ENCODE data around the gene SVOP. TPM values are rescaled to one million over a fixed set of nuclear protein-coding genes. Genes with fewer than 3 reads are reported as not detected.

Gene SVOP
- total and polyA plus RNA-seq, 2 of the 8 experiments (the other 6 are each of a cell fraction or from before 2014, with no cell fraction given), result 0.06 TPM; not detected in 1

GRCh38 chr12:108876550-108876949, 144.3 kb downstream of the SVOP start:
- no peak overlapping the region for H3K4me3 ChIP-seq (ENCODE audit: extremely low read depth in 1 of 4, insufficient read depth in 2 of 4, low read depth in 3 of 4, low read length in 4 of 4)
- H3K9ac ChIP-seq (replicated peaks in 1 of 4; ENCODE audit: extremely low read depth in 1 of 4, low read depth in 3 of 4, low read length in 3 of 4), result no peak overlapping the region
- no peak overlapping the region for H3K18ac ChIP-seq (ENCODE audit: extremely low read depth, low read length)
- H3K14ac ChIP-seq (ENCODE audit: insufficient read length), result no peak overlapping the region
- no peak for FAIRE-seq
- H3K23me2 ChIP-seq (ENCODE audit: low read depth, low read length), result no peaks in the 10 kb centered on the region; the same call in 1 of the 2 replicates
- no peak overlapping the region for H4K8ac ChIP-seq (ENCODE audit: extremely low read depth, insufficient read depth, low read length)
- H2BK15ac ChIP-seq (ENCODE audit: low read length), result no peak overlapping the region
- H2BK12ac ChIP-seq (ENCODE audit: low read depth, low read length), result no peak overlapping the region
- H2AFZ ChIP-seq (ENCODE audit: low read length), result no peak overlapping the region
- no peaks in the 10 kb centered on the region for H3K9me3 ChIP-seq (ENCODE audit: insufficient read depth in 2 of 2, low read depth in 1 of 2, low read length in 1 of 2)
- no peak for TF ChIP-seq CTBP2 (IDR thresholded peaks at IDR 0.05; ENCODE audit: borderline replicate concordance, insufficient read depth, insufficient read length, low read length)
- no peak for TF ChIP-seq RNF2 (IDR thresholded peaks at IDR 0.05; ENCODE audit: borderline replicate concordance, low read depth, low read length, missing control alignments, poor library complexity, severe bottlenecking)
- no peak overlapping the region for H4K91ac ChIP-seq (replicated peaks; ENCODE audit: insufficient read length, low read length)
- no peaks in the 10 kb centered on the region for H3K36me3 ChIP-seq (ENCODE audit: control insufficient read depth in 2 of 4, insufficient read depth in 4 of 4, low read length in 3 of 4)
- no peaks in the 10 kb centered on the region for H4K20me1 ChIP-seq (replicated peaks in 1 of 2; ENCODE audit: control insufficient read depth in 1 of 2, insufficient read depth in 2 of 2, low read length in 2 of 2)
- H4K5ac ChIP-seq (ENCODE audit: insufficient read length, low read depth, low read length), result no peak overlapping the region
- H3K27me3 ChIP-seq (replicated peaks in 1 of 4; ENCODE audit: control insufficient read depth in 3 of 4, extremely low read depth in 1 of 4, insufficient read depth in 3 of 4, low read length in 3 of 4), result no peaks in the 10 kb centered on the region
- no peak overlapping the region for H3K56ac ChIP-seq (replicated peaks; ENCODE audit: insufficient read length, low read depth, low read length)
- no peak overlapping the region for H3K27ac ChIP-seq (ENCODE audit: low read depth, low read length)
- POLR2A ChIA-PET (ENCODE audit: partially characterized antibody), result no interaction called here
- no peaks in the 10 kb centered on the region for H3K79me1 ChIP-seq (ENCODE audit: low read depth, low read length)
- no peak overlapping the region for H2BK5ac ChIP-seq (ENCODE audit: low read depth, low read length)
- H3K4me2 ChIP-seq (ENCODE audit: insufficient read depth in 1 of 2, low read depth in 2 of 2, low read length in 2 of 2), result no peak overlapping the region
- no peak overlapping the region for H2BK20ac ChIP-seq (ENCODE audit: low read length)
- H2BK120ac ChIP-seq (replicated peaks; ENCODE audit: low read depth, low read length), result no peak overlapping the region
- CTCF ChIA-PET (ENCODE audit: partially characterized antibody), result interaction anchor here (0.7 kb wide), 1 partner anchor 542 kb away, joined by 4 read pairs; no protein-coding TSS in a partner anchor
- peaks cover 0 to 5% (median 4%) of the 10 kb centered on the region in 4 experiments; a peak in 4 of 7 replicates for H3K4me1 ChIP-seq (replicated peaks in 1 of 4; ENCODE audit: control insufficient read depth in 3 of 4, insufficient read depth in 4 of 4, low read length in 3 of 4)
- DNase-seq (ENCODE audit: low read depth in 1 of 2, low spot score in 2 of 2), result no peak
- no peak overlapping the region for H2AK5ac ChIP-seq (ENCODE audit: low read depth, low read length)
- WGBS, 2 experiments (ENCODE audit: extremely low coverage in 1 of 2, insufficient coverage in 1 of 2, insufficient read length in 1 of 2, insufficient replicate concordance in 2 of 2, low coverage in 1 of 2, low lambda C conversion rate in 2 of 2, missing lambda C conversion rate in 1 of 2), result 90% methylated on average over 3 of the region's 3 CpGs; no CpG with 5 or more reads in 1 of the 2 experiments
- H3K4ac ChIP-seq (replicated peaks; ENCODE audit: insufficient read length, low read depth, low read length), result no peak overlapping the region
- no peak overlapping the region for H3K23ac ChIP-seq (ENCODE audit: insufficient read length)
- H3K79me2 ChIP-seq (ENCODE audit: control insufficient read depth in 1 of 2, insufficient read depth in 2 of 2, low read length in 2 of 2), result no peaks in the 10 kb centered on the region
